Measurements from ENCODE around the gene SLC39A3. TPM values are rescaled to one million over a fixed set of nuclear protein-coding genes. Genes with fewer than 3 reads are reported as not detected.

SLC39A3 gene
- total RNA-seq, 1 experiment from 2014 or later = 46.6 TPM

DNA sequence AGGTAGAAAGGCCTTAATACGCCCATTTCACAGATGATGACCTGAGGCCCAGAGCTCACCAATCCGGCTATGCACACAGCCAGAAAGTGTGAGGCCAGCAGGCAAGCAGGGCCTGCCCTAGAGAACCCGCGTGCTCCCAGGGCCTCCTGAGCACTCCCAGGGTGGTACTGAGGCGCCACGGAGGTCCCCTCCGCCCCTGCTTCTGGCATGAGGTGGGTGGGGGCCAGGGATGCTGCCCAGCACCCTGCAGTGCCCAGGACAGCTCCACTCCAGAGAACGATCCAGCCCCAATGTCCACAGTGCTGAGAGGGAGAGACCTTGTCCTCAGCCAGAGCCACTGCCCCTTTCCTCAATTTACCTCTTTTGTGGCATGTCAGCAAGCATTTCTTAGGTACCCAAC, 29.4 kb upstream of the SLC39A3 start:
- Histone ChIP-seq H3K4me3 (ENCODE audit: low read depth in 2 of 2, low read length in 2 of 2) (no peak overlapping the region), H3K36me3 (ENCODE audit: control insufficient read depth, insufficient read depth, low read length) (no peaks in the 10 kb centered on the region; the same call in 1 of the 2 replicates), H3K27me3 (ENCODE audit: control insufficient read depth, insufficient read depth, low read length) (no peaks in the 10 kb centered on the region), H3K9me3 (ENCODE audit: control insufficient read depth, insufficient read depth, low read depth, low read length) (no peaks in the 10 kb centered on the region), H3K4me1 (ENCODE audit: control insufficient read depth, insufficient read depth, low read length) (no peaks in the 10 kb centered on the region), H3K27ac (ENCODE audit: low read length) (no peak overlapping the region)
- TF ChIP-seq TCF7L2 (IDR thresholded peaks at IDR 0.05; ENCODE audit: low read depth, low read length) (no peak), POLR2AphosphoS5 (IDR thresholded peaks at IDR 0.05; ENCODE audit: low read depth, low read length) (no peak)
- TF ChIP-seq, protein P1, sequence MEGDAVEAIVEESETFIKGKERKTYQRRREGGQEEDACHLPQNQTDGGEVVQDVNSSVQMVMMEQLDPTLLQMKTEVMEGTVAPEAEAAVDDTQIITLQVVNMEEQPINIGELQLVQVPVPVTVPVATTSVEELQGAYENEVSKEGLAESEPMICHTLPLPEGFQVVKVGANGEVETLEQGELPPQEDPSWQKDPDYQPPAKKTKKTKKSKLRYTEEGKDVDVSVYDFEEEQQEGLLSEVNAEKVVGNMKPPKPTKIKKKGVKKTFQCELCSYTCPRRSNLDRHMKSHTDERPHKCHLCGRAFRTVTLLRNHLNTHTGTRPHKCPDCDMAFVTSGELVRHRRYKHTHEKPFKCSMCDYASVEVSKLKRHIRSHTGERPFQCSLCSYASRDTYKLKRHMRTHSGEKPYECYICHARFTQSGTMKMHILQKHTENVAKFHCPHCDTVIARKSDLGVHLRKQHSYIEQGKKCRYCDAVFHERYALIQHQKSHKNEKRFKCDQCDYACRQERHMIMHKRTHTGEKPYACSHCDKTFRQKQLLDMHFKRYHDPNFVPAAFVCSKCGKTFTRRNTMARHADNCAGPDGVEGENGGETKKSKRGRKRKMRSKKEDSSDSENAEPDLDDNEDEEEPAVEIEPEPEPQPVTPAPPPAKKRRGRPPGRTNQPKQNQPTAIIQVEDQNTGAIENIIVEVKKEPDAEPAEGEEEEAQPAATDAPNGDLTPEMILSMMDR (IDR thresholded peaks at IDR 0.05) = no peak
- TF ChIP-seq, protein P2, sequence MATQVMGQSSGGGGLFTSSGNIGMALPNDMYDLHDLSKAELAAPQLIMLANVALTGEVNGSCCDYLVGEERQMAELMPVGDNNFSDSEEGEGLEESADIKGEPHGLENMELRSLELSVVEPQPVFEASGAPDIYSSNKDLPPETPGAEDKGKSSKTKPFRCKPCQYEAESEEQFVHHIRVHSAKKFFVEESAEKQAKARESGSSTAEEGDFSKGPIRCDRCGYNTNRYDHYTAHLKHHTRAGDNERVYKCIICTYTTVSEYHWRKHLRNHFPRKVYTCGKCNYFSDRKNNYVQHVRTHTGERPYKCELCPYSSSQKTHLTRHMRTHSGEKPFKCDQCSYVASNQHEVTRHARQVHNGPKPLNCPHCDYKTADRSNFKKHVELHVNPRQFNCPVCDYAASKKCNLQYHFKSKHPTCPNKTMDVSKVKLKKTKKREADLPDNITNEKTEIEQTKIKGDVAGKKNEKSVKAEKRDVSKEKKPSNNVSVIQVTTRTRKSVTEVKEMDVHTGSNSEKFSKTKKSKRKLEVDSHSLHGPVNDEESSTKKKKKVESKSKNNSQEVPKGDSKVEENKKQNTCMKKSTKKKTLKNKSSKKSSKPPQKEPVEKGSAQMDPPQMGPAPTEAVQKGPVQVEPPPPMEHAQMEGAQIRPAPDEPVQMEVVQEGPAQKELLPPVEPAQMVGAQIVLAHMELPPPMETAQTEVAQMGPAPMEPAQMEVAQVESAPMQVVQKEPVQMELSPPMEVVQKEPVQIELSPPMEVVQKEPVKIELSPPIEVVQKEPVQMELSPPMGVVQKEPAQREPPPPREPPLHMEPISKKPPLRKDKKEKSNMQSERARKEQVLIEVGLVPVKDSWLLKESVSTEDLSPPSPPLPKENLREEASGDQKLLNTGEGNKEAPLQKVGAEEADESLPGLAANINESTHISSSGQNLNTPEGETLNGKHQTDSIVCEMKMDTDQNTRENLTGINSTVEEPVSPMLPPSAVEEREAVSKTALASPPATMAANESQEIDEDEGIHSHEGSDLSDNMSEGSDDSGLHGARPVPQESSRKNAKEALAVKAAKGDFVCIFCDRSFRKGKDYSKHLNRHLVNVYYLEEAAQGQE (IDR thresholded peaks at IDR 0.05; ENCODE audit: insufficient read depth in 1 of 2, low read depth in 2 of 2, low read length in 1 of 2) = no peak
- BruUV-seq (replicated peaks) = no TSS peak
- intact Hi-C loops (cut with micrococcal nuclease; ENCODE audit: unreplicated experiment) (no loop called here), in situ Hi-C loops (cut with HindIII; ENCODE audit: low pct_unique_long_range_greater_than_20kb, low sequenced_read_pairs) (no loop called here)
- ATAC-seq = no peak
- ChIA-PET CTCF (no interaction called here), POLR2A (no interaction called here)
- DNase-seq (ENCODE audit: low read depth, low spot score) = no peak

DNA sequence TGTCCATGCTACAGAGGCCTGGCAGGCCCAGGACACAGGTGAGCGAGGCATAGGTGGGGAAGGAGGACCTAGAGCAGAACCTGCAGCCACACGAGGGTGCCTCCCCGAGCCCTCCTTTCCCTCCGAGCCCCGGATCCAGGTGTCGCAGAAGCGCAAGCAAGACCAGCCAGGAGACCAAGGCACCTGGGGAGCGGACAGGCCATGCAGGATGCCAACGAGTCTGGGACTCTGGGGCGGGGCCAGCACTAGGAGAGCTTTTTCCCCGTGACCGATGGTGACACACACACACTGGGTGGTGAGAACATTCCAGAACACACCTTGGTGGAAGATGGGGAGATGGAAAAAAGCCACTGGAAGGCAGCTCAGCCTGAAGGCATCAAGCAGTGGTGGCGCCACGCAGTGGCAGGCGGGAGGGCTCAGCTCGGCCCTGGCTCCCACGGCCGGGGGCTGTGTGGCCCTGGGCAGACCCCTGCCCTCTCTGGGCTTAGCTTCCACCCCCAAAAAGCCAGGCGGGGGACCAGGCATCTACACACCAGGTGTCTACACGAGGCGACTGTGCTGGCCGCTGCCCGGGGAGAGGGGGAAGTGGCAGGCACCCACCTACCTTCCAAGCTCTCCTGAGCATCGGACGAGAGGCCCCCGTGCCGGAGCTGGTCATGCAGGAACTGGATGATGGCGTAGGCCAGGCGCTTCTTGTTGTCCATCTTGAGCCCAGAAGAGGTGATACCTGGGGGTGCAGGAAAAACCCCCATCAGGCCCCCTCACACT, 28.7 kb upstream of the SLC39A3 start:
- no peaks in the 10 kb centered on the region for H3K4me1 ChIP-seq (ENCODE audit: control insufficient read depth, insufficient read depth, low read length)
- H3K36me3 ChIP-seq (ENCODE audit: control insufficient read depth, insufficient read depth, low read length) = no peaks in the 10 kb centered on the region; the same call in 1 of the 2 replicates
- DNase-seq (ENCODE audit: low read depth, low spot score) (no peak), ATAC-seq (no peak)
- TF ChIP-seq TCF7L2 (IDR thresholded peaks at IDR 0.05; ENCODE audit: low read depth, low read length) = no peak
- TF ChIP-seq, protein P1 (IDR thresholded peaks at IDR 0.05) = no peak
- TF ChIP-seq SIN3A (IDR thresholded peaks at IDR 0.05; ENCODE audit: borderline replicate concordance, insufficient read depth, low read depth, low read length) = no peak
- no peak for TF ChIP-seq POLR2AphosphoS5 (IDR thresholded peaks at IDR 0.05; ENCODE audit: low read depth, low read length)
- TF ChIP-seq, protein P2 (IDR thresholded peaks at IDR 0.05; ENCODE audit: insufficient read depth in 1 of 2, low read depth in 2 of 2, low read length in 1 of 2) = no peak
- ChIA-PET CTCF (no interaction called here), POLR2A (interaction anchor here (0.5 kb wide), 1 partner anchor 56 kb away, joined by 3 read pairs; no protein-coding TSS in a partner anchor)
- no peaks in the 10 kb centered on the region for H3K9me3 ChIP-seq (ENCODE audit: control insufficient read depth, insufficient read depth, low read depth, low read length)
- H3K27ac ChIP-seq (ENCODE audit: low read length) = no peak overlapping the region
- intact Hi-C loops (cut with micrococcal nuclease; ENCODE audit: unreplicated experiment) = no loop called here
- in situ Hi-C loops (cut with HindIII; ENCODE audit: low pct_unique_long_range_greater_than_20kb, low sequenced_read_pairs) = no loop called here
- no TSS peak for BruUV-seq (replicated peaks)
- H3K4me3 ChIP-seq (ENCODE audit: low read depth in 2 of 2, low read length in 2 of 2) = no peak overlapping the region
- H3K27me3 ChIP-seq (ENCODE audit: control insufficient read depth, insufficient read depth, low read length) = no peaks in the 10 kb centered on the region
